IPS-18c (cell line): ENCODE data around the gene CDK2.

Source experiments
- H3K4me3 ChIP-seq: 2 replicates; pipeline ENCODE4 v1.7.0; 2013; ENCODE audit warnings: low read depth, mild to moderate bottlenecking, low read length, moderate library complexity; ENCODE audit not compliant: insufficient read depth
- H3K9me3 ChIP-seq: one replicate; pipeline ENCODE4 v1.6.1; 2013; ENCODE audit warnings: mild to moderate bottlenecking, low read length, moderate library complexity; ENCODE audit not compliant: control insufficient read depth, insufficient read depth

CDK2 gene

GRCh38 chr12:56021889-56022497, 55.4 kb downstream of the CDK2 start:
- no peaks in the 10 kb centered on the region for H3K9me3 ChIP-seq
- H3K4me3 ChIP-seq, result peak overlapping the region; percentile 57; the same call in 1 of the 2 replicates
